Breast epithelium (tissue), 3 donors: ENCODE data around the gene TBC1D8.

ENCODE experiments used
- POLR2A ChIP-seq: fragments of 450-650 bp; IDR thresholded peaks from one replicate; pipeline ENCODE4 v1.6.1; 2016; ENCODE audit warnings: antibody characterized with exemption, mild to moderate bottlenecking, moderate library complexity
- POLR2AphosphoS5 ChIP-seq, 3 donors: sonication (generic); formaldehyde crosslinking; IDR thresholded peaks; one replicate each; pipeline ENCODE4 v1.6.1; 2017; ENCODE audit warnings: antibody characterized with exemption in 3 of 3
- TF ChIP-seq, protein P1 (sequence below), 3 donors: fragments of 450-650 bp; IDR thresholded peaks; one replicate each; pipeline ENCODE4 v1.5.1; 2016 to 2017; ENCODE audit warnings: antibody characterized with exemption in 3 of 3, mild to moderate bottlenecking in 3 of 3, moderate library complexity in 3 of 3

DNA sequence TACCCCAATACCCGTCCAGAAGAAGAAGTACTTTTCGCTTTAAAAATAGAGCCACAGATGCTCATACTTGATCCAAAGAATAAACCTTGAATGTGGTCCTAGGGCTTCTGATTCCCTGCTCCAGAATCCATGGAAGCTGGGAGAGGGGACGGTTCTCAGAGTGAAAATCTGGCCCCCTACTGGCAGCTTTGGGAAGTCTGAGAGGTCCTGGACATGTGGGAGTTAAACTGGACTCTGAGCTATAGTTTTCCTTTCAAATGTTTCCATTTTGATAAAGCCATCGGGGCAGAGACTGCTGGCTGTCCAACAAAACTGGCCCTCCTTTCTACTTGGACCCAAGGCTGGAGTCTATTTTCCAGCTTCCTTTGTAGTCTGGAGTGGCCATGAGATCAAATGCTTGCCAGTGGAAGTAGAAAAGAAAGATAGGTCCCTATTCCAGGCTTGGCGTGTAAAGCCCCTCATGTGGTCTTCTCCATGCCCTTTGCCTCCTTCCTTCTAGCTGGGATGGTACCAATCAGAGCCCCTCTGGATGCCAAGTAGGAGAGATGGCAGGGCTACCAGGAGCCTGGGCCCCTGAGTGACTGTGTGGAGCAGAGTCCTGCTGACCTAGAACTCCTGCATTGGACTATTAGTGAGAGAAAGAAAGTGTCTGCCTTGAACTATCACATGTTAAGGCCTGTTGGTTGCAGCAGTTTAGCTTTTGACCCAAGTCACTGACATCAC lies 37.7 kb upstream of the TBC1D8 start:
- TF ChIP-seq, protein P1, sequence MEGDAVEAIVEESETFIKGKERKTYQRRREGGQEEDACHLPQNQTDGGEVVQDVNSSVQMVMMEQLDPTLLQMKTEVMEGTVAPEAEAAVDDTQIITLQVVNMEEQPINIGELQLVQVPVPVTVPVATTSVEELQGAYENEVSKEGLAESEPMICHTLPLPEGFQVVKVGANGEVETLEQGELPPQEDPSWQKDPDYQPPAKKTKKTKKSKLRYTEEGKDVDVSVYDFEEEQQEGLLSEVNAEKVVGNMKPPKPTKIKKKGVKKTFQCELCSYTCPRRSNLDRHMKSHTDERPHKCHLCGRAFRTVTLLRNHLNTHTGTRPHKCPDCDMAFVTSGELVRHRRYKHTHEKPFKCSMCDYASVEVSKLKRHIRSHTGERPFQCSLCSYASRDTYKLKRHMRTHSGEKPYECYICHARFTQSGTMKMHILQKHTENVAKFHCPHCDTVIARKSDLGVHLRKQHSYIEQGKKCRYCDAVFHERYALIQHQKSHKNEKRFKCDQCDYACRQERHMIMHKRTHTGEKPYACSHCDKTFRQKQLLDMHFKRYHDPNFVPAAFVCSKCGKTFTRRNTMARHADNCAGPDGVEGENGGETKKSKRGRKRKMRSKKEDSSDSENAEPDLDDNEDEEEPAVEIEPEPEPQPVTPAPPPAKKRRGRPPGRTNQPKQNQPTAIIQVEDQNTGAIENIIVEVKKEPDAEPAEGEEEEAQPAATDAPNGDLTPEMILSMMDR (IDR thresholded peaks at IDR 0.05) = no peak
- TF ChIP-seq POLR2A (no peak), POLR2AphosphoS5 (IDR thresholded peaks at IDR 0.05) (no peak)
